ENCODE data around the gene SEMA6B.

DNA sequence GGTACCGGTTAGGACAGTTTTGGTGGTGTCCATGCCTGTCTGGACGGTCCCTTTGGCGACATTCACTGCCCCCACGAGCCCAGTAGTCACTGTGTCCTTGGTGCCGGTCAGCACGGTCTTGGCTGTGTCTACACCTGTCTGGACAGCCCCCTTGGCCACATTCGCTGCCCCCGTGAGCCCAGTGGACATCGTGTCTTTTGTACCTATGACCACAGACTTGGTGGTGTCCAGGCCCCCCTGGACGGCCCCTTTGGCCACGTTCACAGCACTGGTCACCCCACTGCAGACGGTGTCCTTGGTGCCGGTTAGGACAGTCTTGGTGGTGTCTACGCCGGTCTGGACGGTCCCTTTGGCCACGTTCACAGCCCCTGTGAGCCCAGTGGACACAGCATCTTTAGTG lies 47.4 kb downstream of the SEMA6B start:
- TF ChIP-seq, protein P1, sequence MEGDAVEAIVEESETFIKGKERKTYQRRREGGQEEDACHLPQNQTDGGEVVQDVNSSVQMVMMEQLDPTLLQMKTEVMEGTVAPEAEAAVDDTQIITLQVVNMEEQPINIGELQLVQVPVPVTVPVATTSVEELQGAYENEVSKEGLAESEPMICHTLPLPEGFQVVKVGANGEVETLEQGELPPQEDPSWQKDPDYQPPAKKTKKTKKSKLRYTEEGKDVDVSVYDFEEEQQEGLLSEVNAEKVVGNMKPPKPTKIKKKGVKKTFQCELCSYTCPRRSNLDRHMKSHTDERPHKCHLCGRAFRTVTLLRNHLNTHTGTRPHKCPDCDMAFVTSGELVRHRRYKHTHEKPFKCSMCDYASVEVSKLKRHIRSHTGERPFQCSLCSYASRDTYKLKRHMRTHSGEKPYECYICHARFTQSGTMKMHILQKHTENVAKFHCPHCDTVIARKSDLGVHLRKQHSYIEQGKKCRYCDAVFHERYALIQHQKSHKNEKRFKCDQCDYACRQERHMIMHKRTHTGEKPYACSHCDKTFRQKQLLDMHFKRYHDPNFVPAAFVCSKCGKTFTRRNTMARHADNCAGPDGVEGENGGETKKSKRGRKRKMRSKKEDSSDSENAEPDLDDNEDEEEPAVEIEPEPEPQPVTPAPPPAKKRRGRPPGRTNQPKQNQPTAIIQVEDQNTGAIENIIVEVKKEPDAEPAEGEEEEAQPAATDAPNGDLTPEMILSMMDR (IDR thresholded peaks at IDR 0.05), result no peak
- TF ChIP-seq POLR2A (IDR thresholded peaks at IDR 0.05), result no peak
